Ureter (tissue), 1 donor: Measurements from ENCODE around the gene NEGR1. TPM values are rescaled to one million over a fixed set of nuclear protein-coding genes. Genes with fewer than 3 reads are reported as not detected.

Source experiments
- DNase-seq: peaks from one replicate; pipeline ENCODE4 v3.0.0-alpha.2; 2020; ENCODE audit warnings: low spot score
- total RNA-seq: library from RNA; stranded (reverse); gene quantifications from one replicate; pipeline ENCODE4 v1.2.4, GENCODE V29; 2023
- donor health status: DM: yes; HTN: yes; CAD: no.

Gene NEGR1
- total RNA-seq, 1 donor from 2014 or later: 10.0 TPM

- no peak for DNase-seq
Measured at GRCh38 chr1:71689635-71690034, 592.7 kb downstream of the NEGR1 start.

- no peak for DNase-seq
Measured at GRCh38 chr1:71687376-71687775, 595.0 kb downstream of the NEGR1 start.

- DNase-seq: no peak
Measured at GRCh38 chr1:71676979-71677925, 605.1 kb downstream of the NEGR1 start.

GRCh38 chr1:71668065-71668464 lies 614.3 kb downstream of the NEGR1 start:
- no peak for DNase-seq

- DNase-seq: no peak
Measured at GRCh38 chr1:71667216-71667615, 615.1 kb downstream of the NEGR1 start.

GRCh38 chr1:71666609-71667008 lies 615.7 kb downstream of the NEGR1 start:
- DNase-seq: no peak

- no peak for DNase-seq
Measured at GRCh38 chr1:71660411-71660810, 621.9 kb downstream of the NEGR1 start.

GRCh38 chr1:71657891-71658679 lies 624.3 kb downstream of the NEGR1 start:
- no peak for DNase-seq

GRCh38 chr1:71656902-71657301 lies 625.4 kb downstream of the NEGR1 start:
- DNase-seq: no peak

- no peak for DNase-seq
Measured at GRCh38 chr1:71655604-71656003, 626.7 kb downstream of the NEGR1 start.

- no peak for DNase-seq
Measured at GRCh38 chr1:71653952-71654351, 628.4 kb downstream of the NEGR1 start.

- no peak for DNase-seq
Measured at GRCh38 chr1:71651214-71651613, 631.1 kb downstream of the NEGR1 start.

- no peak for DNase-seq
Measured at GRCh38 chr1:71650119-71650518, 632.2 kb downstream of the NEGR1 start.

- no peak for DNase-seq
Measured at GRCh38 chr1:71649608-71650007, 632.7 kb downstream of the NEGR1 start.

- DNase-seq: no peak
Measured at GRCh38 chr1:71647513-71648300, 634.6 kb downstream of the NEGR1 start.

- DNase-seq: no peak
Measured at GRCh38 chr1:71645015-71645414, 637.3 kb downstream of the NEGR1 start.

- no peak for DNase-seq
Measured at GRCh38 chr1:71641903-71642302, 640.4 kb downstream of the NEGR1 start.

- DNase-seq: no peak
Measured at GRCh38 chr1:71640998-71641397, 641.3 kb downstream of the NEGR1 start.

GRCh38 chr1:71640116-71640515 lies 642.2 kb downstream of the NEGR1 start:
- no peak for DNase-seq

- DNase-seq: no peak
Measured at GRCh38 chr1:71638081-71638766, 644.1 kb downstream of the NEGR1 start.

- no peak for DNase-seq
Measured at GRCh38 chr1:71635568-71635967, 646.8 kb downstream of the NEGR1 start.
